Chondrocyte (in vitro differentiated cells): ENCODE data around the gene FAM118A. TPM values are rescaled to one million over a fixed set of nuclear protein-coding genes. Genes with fewer than 3 reads are reported as not detected.
"Not testable (repeated sequence)": the region's sequence is repeated elsewhere in the genome, so short reads cannot be mapped to it uniquely, and the experiment has no call there.

ENCODE experiments used
- DNase-seq: peaks from one replicate; pipeline ENCODE4 v3.0.0; 2021; ENCODE audit warnings: mixed read lengths, low spot score
- H3K27ac Mint-ChIP-seq: one replicate; pipeline ENCODE4 v1.8.0; 2021; ENCODE audit warnings: mild to moderate bottlenecking, moderate library complexity, mixed read lengths; ENCODE audit not compliant: unreplicated experiment
- H3K27me3 Mint-ChIP-seq: 2 replicates; pipeline ENCODE4 v1.8.0; 2021; ENCODE audit warnings: low read depth, mixed read lengths
- H3K36me3 Mint-ChIP-seq: 2 replicates; pipeline ENCODE4 v1.8.0; 2021; ENCODE audit warnings: low read depth, mixed read lengths
- H3K4me1 Mint-ChIP-seq: 2 replicates; pipeline ENCODE4 v1.8.0; 2021; ENCODE audit warnings: low read depth, mild to moderate bottlenecking, mixed read lengths
- H3K4me3 Mint-ChIP-seq: one replicate; pipeline ENCODE4 v1.8.0; 2021; ENCODE audit warnings: mild to moderate bottlenecking, moderate library complexity, mixed read lengths; ENCODE audit not compliant: unreplicated experiment
- H3K9me3 Mint-ChIP-seq: 2 replicates; pipeline ENCODE4 v1.8.0; 2021; ENCODE audit warnings: low read depth, mixed read lengths
- CTCF ChIP-seq: fragments of 200-600 bp; sonication (generic); IDR thresholded peaks from 2 replicates; pipeline ENCODE4 v1.5.0; 2021; ENCODE audit warnings: antibody characterized with exemption, mild to moderate bottlenecking, moderate library complexity
- total RNA-seq: library from RNA; stranded (reverse); gene quantifications from 3 replicates; pipeline ENCODE4 v1.2.1, GENCODE V29; 2021

The FAM118A gene
- total RNA-seq, 1 donor from 2014 or later: 68.7 TPM

GRCh38 chr22:45323695-45324094 lies 14.0 kb downstream of the FAM118A start:
- Mint-ChIP-seq H3K9me3 (no peaks in the 10 kb centered on the region), H3K4me1 (peaks cover 17% of the 10 kb centered on the region), H3K36me3 (peaks cover 22% of the 10 kb centered on the region), H3K4me3 (no peak overlapping the region), H3K27me3 (no peaks in the 10 kb centered on the region), H3K27ac (no peak overlapping the region)
- TF ChIP-seq CTCF: no peak
- no peak for DNase-seq

GRCh38 chr22:45324311-45324711 lies 14.6 kb downstream of the FAM118A start:
- no peak overlapping the region for H3K4me3 Mint-ChIP-seq
- no peaks in the 10 kb centered on the region for H3K9me3 Mint-ChIP-seq
- peaks cover 22% of the 10 kb centered on the region for H3K36me3 Mint-ChIP-seq

GRCh38 chr22:45328261-45328660 lies 18.5 kb downstream of the FAM118A start:
- not testable (repeated sequence) for H3K27ac Mint-ChIP-seq, H3K27me3 Mint-ChIP-seq, DNase-seq, H3K9me3 Mint-ChIP-seq, H3K4me3 Mint-ChIP-seq, H3K4me1 Mint-ChIP-seq
- peaks cover 28% of the 10 kb centered on the region for H3K36me3 Mint-ChIP-seq

More at GRCh38 chr22:45324311-45324711, 14.6 kb downstream of the FAM118A start:
- no peak for DNase-seq
- no peak for TF ChIP-seq CTCF
- H3K27ac Mint-ChIP-seq: no peak overlapping the region
- no peaks in the 10 kb centered on the region for H3K27me3 Mint-ChIP-seq
- H3K4me1 Mint-ChIP-seq: peaks cover 11% of the 10 kb centered on the region

- no peak for TF ChIP-seq CTCF
- Mint-ChIP-seq H3K4me3 (no peak overlapping the region), H3K4me1 (no peaks in the 10 kb centered on the region), H3K27me3 (no peaks in the 10 kb centered on the region), H3K9me3 (no peaks in the 10 kb centered on the region), H3K27ac (no peak overlapping the region), H3K36me3 (peaks cover 24% of the 10 kb centered on the region)
- no peak for DNase-seq
These were observed 19.2 kb downstream of the FAM118A start for GRCh38 chr22:45328822-45329529.

- H3K27ac Mint-ChIP-seq: no peak overlapping the region
- H3K27me3 Mint-ChIP-seq: no peaks in the 10 kb centered on the region
- H3K9me3 Mint-ChIP-seq: no peaks in the 10 kb centered on the region
- no peak for TF ChIP-seq CTCF
- no peak overlapping the region for H3K4me3 Mint-ChIP-seq
- peaks cover 22% of the 10 kb centered on the region for H3K36me3 Mint-ChIP-seq
- DNase-seq: no peak
- H3K4me1 Mint-ChIP-seq: no peaks in the 10 kb centered on the region
These were observed 19.8 kb downstream of the FAM118A start for GRCh38 chr22:45329530-45329936.

GRCh38 chr22:45330548-45330947 lies 20.8 kb downstream of the FAM118A start:
- H3K4me3 Mint-ChIP-seq: no peak overlapping the region
- DNase-seq: no peak
- H3K27me3 Mint-ChIP-seq: no peaks in the 10 kb centered on the region
- no peak overlapping the region for H3K27ac Mint-ChIP-seq
- peaks cover 21% of the 10 kb centered on the region for H3K36me3 Mint-ChIP-seq
- no peaks in the 10 kb centered on the region for H3K9me3 Mint-ChIP-seq
- no peak for TF ChIP-seq CTCF
- H3K4me1 Mint-ChIP-seq: no peaks in the 10 kb centered on the region
